CD14-positive monocyte (primary cell): Measurements from ENCODE around the gene LIMK2. TPM values are rescaled to one million over a fixed set of nuclear protein-coding genes. Genes with fewer than 3 reads are reported as not detected.

Experiments used
- DNase-seq, 3 donors: peaks; one replicate each; pipeline ENCODE4 v3.0.0-alpha.2; 2011 to 2022
- H2AFZ ChIP-seq: 2 replicates; pipeline ENCODE4 v1.6.0; 2012; ENCODE audit warnings: mild to moderate bottlenecking, low read depth, low read length, inconsistent platforms; ENCODE audit not compliant: insufficient read depth, poor library complexity, severe bottlenecking
- H3K27ac ChIP-seq, 2 donors: 1 replicate in 1 of 2; 2 replicates in 1 of 2; pipeline ENCODE4 v1.5.1; 2012 to 2013; ENCODE audit warnings: low read length in 2 of 2, control low read depth in 1 of 2, inconsistent platforms in 1 of 2, low read depth in 1 of 2, mild to moderate bottlenecking in 1 of 2
- H3K27me3 ChIP-seq, 2 donors: one replicate each; pipeline versions ENCODE4 v1.6.0 to v1.6.1; 2011 to 2013; ENCODE audit warnings: low read length in 2 of 2; ENCODE audit not compliant: control insufficient read depth in 2 of 2, insufficient read depth in 2 of 2
- H3K36me3 ChIP-seq, 2 donors: replicated peaks in 1 of 2; 1 replicate in 1 of 2; 2 replicates in 1 of 2; pipeline versions ENCODE4 v1.5.1 to v1.6.1; 2012 to 2013; ENCODE audit warnings: low read length in 2 of 2, control low read depth in 1 of 2, inconsistent platforms in 1 of 2, mild to moderate bottlenecking in 1 of 2; ENCODE audit not compliant: insufficient read depth in 2 of 2, control insufficient read depth in 1 of 2
- H3K4me1 ChIP-seq, 2 donors: 1 replicate in 1 of 2; 2 replicates in 1 of 2; pipeline versions ENCODE4 v1.5.1 to v1.6.1; 2012 to 2013; ENCODE audit warnings: low read length in 2 of 2, control low read depth in 1 of 2, inconsistent platforms in 1 of 2, mild to moderate bottlenecking in 1 of 2, moderate library complexity in 1 of 2; ENCODE audit not compliant: insufficient read depth in 2 of 2, control insufficient read depth in 1 of 2
- H3K4me2 ChIP-seq: replicated peaks from 2 replicates; pipeline ENCODE3; 2012; ENCODE audit warnings: low read length, moderate library complexity, mild to moderate bottlenecking; ENCODE audit not compliant: poor library complexity, severe bottlenecking; ENCODE audit errors: extremely low read depth
- H3K4me3 ChIP-seq, 3 experiments: fragments of 200-600 bp in 1 of 3; sonication (generic) in 1 of 3; replicated peaks in 1 of 3; 1 replicate in 2 of 3; 2 replicates in 1 of 3; pipeline ENCODE4 v1.5.1; 2011 to 2013; ENCODE audit warnings: low read length in 3 of 3, mild to moderate bottlenecking in 3 of 3, control low read depth in 2 of 3, low read depth in 2 of 3, inconsistent platforms in 1 of 3, moderate library complexity in 1 of 3
- H3K79me2 ChIP-seq: 2 replicates; pipeline ENCODE4 v1.6.0; 2012; ENCODE audit warnings: mild to moderate bottlenecking, control low read depth, inconsistent platforms, low read length, moderate library complexity; ENCODE audit not compliant: insufficient read depth
- H3K9ac ChIP-seq: 2 replicates; pipeline ENCODE4 v1.6.0; 2017; ENCODE audit warnings: low read length, mild to moderate bottlenecking; ENCODE audit not compliant: insufficient read depth, poor library complexity, severe bottlenecking
- H3K9me3 ChIP-seq, 2 donors: replicated peaks in 1 of 2; 1 replicate in 1 of 2; 2 replicates in 1 of 2; pipeline versions ENCODE4 v1.5.1 to v1.6.1; 2012 to 2013; ENCODE audit warnings: low read length in 2 of 2, control low read depth in 1 of 2; ENCODE audit not compliant: control insufficient read depth in 1 of 2, insufficient read depth in 1 of 2
- H4K20me1 ChIP-seq: 2 replicates; pipeline ENCODE4 v1.6.0; 2012; ENCODE audit warnings: mild to moderate bottlenecking, low read length, control low read depth, moderate library complexity; ENCODE audit not compliant: insufficient read depth
- H3K27ac Mint-ChIP-seq, 7 donors: one replicate each; pipeline ENCODE4 v1.8.0; 2020; ENCODE audit warnings: mild to moderate bottlenecking in 7 of 7, mixed read lengths in 7 of 7, moderate library complexity in 6 of 7, inconsistent platforms in 2 of 7
- H3K27me3 Mint-ChIP-seq, 3 donors: one replicate each; pipeline ENCODE4 v1.8.0; 2021 to 2022; ENCODE audit warnings: low read depth in 3 of 3, mild to moderate bottlenecking in 3 of 3, mixed read lengths in 3 of 3, moderate library complexity in 3 of 3, inconsistent platforms in 1 of 3
- H3K36me3 Mint-ChIP-seq, 2 donors: one replicate each; pipeline ENCODE4 v1.8.0; 2020; ENCODE audit warnings: mixed read lengths in 2 of 2, inconsistent platforms in 1 of 2, mild to moderate bottlenecking in 1 of 2
- H3K4me1 Mint-ChIP-seq: one replicate; pipeline ENCODE4 v1.8.0; 2020; ENCODE audit warnings: mild to moderate bottlenecking, mixed read lengths
- H3K4me3 Mint-ChIP-seq, 2 donors: one replicate each; pipeline ENCODE4 v1.8.0; 2020; ENCODE audit warnings: mild to moderate bottlenecking in 2 of 2, mixed read lengths in 2 of 2, moderate library complexity in 1 of 2
- H3K9me3 Mint-ChIP-seq, 7 donors: one replicate each; pipeline ENCODE4 v1.8.0; 2020 to 2022; ENCODE audit warnings: mixed read lengths in 7 of 7, mild to moderate bottlenecking in 6 of 7, moderate library complexity in 6 of 7, inconsistent platforms in 2 of 7
- WGBS: methylation state at CpG from one replicate; pipeline ENCODE4 v1.1.5; 2013; ENCODE audit warnings: missing lambda C conversion rate; ENCODE audit not compliant: insufficient coverage; 5-methylcytosine and 5-hydroxymethylcytosine counted together
- intact Hi-C, 2 donors: fragments of 100-400 bp; cut with micrococcal nuclease; formaldehyde crosslinking; loops; one replicate each; pipeline versions ENCODE4 v1.15.0 to v1.15.1; 2023
- polyA plus RNA-seq, 3 donors: library from polyadenylated mRNA; depleted of rRNA in 1 of 3; unstranded in 2 of 3; stranded (reverse) in 1 of 3; fragments of 300-500 nt in 2 of 3; fragments of >200 nt in 1 of 3; fragmentation: Illumina TruSeq in 2 of 3; gene quantifications; 1 replicate in 2 of 3; 2 replicates in 1 of 3; pipeline ENCODE4 v1.2.3, GENCODE V29; 2012 to 2021
- TF ChIP-seq, protein P1 (sequence below): fragments of 200-600 bp; IDR thresholded peaks from one replicate; pipeline ENCODE4 v1.8.0; 2022; ENCODE audit warnings: antibody characterized with exemption, mild to moderate bottlenecking

Gene LIMK2
- polyA plus RNA-seq, 3 donors: 5.5 to 14.2 (median 10.1) TPM

GRCh38 chr22:31262312-31263133 lies 50.4 kb downstream of the LIMK2 start:
- Histone ChIP-seq H3K4me2 (no peak overlapping the region), H3K9ac (no peak overlapping the region), H2AFZ (no peak overlapping the region), H3K4me1 (no peaks in the 10 kb centered on the region), H3K79me2 (no peaks in the 10 kb centered on the region), H3K9me3 (no peaks in the 10 kb centered on the region), H3K4me3 (no peak overlapping the region), H3K36me3 (peaks cover 79 to 92% of the 10 kb centered on the region in 2 donors), H3K27ac (no peak overlapping the region), H3K27me3 (no peaks in the 10 kb centered on the region), H4K20me1 (no peaks in the 10 kb centered on the region)
- Mint-ChIP-seq H3K27me3 (peaks cover 0 to 4% (median 0%) of the 10 kb centered on the region in 3 donors), H3K4me1 (no peaks in the 10 kb centered on the region), H3K9me3 (peaks cover 0 to 1% (median 0%) of the 10 kb centered on the region in 7 donors), H3K27ac (peak overlapping the region in 2 of 7 donors; percentile 30 to 54), H3K36me3 (peaks cover 77 to 92% of the 10 kb centered on the region in 2 donors), H3K4me3 (no peak overlapping the region)
- DNase-seq: no peak
- WGBS: 98% methylated on average over 12 of the region's 13 CpGs
- TF ChIP-seq, protein P1, sequence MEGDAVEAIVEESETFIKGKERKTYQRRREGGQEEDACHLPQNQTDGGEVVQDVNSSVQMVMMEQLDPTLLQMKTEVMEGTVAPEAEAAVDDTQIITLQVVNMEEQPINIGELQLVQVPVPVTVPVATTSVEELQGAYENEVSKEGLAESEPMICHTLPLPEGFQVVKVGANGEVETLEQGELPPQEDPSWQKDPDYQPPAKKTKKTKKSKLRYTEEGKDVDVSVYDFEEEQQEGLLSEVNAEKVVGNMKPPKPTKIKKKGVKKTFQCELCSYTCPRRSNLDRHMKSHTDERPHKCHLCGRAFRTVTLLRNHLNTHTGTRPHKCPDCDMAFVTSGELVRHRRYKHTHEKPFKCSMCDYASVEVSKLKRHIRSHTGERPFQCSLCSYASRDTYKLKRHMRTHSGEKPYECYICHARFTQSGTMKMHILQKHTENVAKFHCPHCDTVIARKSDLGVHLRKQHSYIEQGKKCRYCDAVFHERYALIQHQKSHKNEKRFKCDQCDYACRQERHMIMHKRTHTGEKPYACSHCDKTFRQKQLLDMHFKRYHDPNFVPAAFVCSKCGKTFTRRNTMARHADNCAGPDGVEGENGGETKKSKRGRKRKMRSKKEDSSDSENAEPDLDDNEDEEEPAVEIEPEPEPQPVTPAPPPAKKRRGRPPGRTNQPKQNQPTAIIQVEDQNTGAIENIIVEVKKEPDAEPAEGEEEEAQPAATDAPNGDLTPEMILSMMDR: no peak
- intact Hi-C loops: no loop called here

GRCh38 chr22:31263896-31264640 lies 52.0 kb downstream of the LIMK2 start:
- Mint-ChIP-seq H3K27me3 (peaks cover 0 to 4% (median 0%) of the 10 kb centered on the region in 3 donors), H3K9me3 (peaks cover 0 to 1% (median 0%) of the 10 kb centered on the region in 7 donors), H3K4me1 (no peaks in the 10 kb centered on the region), H3K4me3 (no peak overlapping the region), H3K36me3 (peaks cover 79 to 92% of the 10 kb centered on the region in 2 donors), H3K27ac (peak overlapping the region in 2 of 7 donors; percentile 54 to 77)
- TF ChIP-seq, protein P1: no peak
- Histone ChIP-seq H3K4me3 (no peak overlapping the region), H3K4me2 (no peak overlapping the region), H3K79me2 (no peaks in the 10 kb centered on the region), H3K27ac (no peak overlapping the region), H3K4me1 (no peaks in the 10 kb centered on the region), H3K27me3 (no peaks in the 10 kb centered on the region), H3K36me3 (peaks cover 79 to 92% of the 10 kb centered on the region in 2 donors), H4K20me1 (no peaks in the 10 kb centered on the region), H3K9me3 (no peaks in the 10 kb centered on the region), H3K9ac (no peak overlapping the region), H2AFZ (no peak overlapping the region)
- intact Hi-C loops: no loop called here
- 93% methylated on average over 3 of the region's 6 CpGs for WGBS
- DNase-seq: no peak
